HG02571 (cell line): ENCODE data around the gene SLC12A6.

Source experiments
- ATAC-seq: cut with Tn5 transposase; IDR thresholded peaks from one replicate; pipeline ENCODE4 v1.9.1; 2021; ENCODE audit warnings: mild to moderate bottlenecking, moderate library complexity; ENCODE audit not compliant: unreplicated experiment

SLC12A6 gene

GRCh38 chr15:34271493-34271892, 66.1 kb downstream of the SLC12A6 start:
- no peak for ATAC-seq

GRCh38 chr15:34266751-34267150, 70.8 kb downstream of the SLC12A6 start:
- ATAC-seq: no peak

GRCh38 chr15:34264076-34264475, 73.5 kb downstream of the SLC12A6 start:
- ATAC-seq: no peak

- ATAC-seq: no peak
These were observed 75.2 kb downstream of the SLC12A6 start for GRCh38 chr15:34262362-34262761.

GRCh38 chr15:34259566-34259965, 78.0 kb downstream of the SLC12A6 start:
- no peak for ATAC-seq

- ATAC-seq: no peak
These were observed 79.4 kb downstream of the SLC12A6 start for GRCh38 chr15:34258151-34258550.

GRCh38 chr15:34252545-34252944, 85.0 kb downstream of the SLC12A6 start:
- no peak for ATAC-seq

GRCh38 chr15:34248190-34248589, 89.4 kb downstream of the SLC12A6 start:
- no peak for ATAC-seq

GRCh38 chr15:34246276-34246976, 91.2 kb downstream of the SLC12A6 start:
- ATAC-seq: no peak

GRCh38 chr15:34243226-34243625, 94.4 kb downstream of the SLC12A6 start:
- no peak for ATAC-seq

GRCh38 chr15:34242331-34242710, 95.3 kb downstream of the SLC12A6 start:
- ATAC-seq: no peak

- ATAC-seq: no peak
These were observed 95.9 kb downstream of the SLC12A6 start for GRCh38 chr15:34241376-34242330.

- no peak for ATAC-seq
These were observed 97.0 kb downstream of the SLC12A6 start for GRCh38 chr15:34240537-34240936.

- ATAC-seq: no peak
These were observed 98.3 kb downstream of the SLC12A6 start for GRCh38 chr15:34239151-34239808.

- ATAC-seq: no peak
These were observed 104.0 kb downstream of the SLC12A6 start for GRCh38 chr15:34233614-34234013.

GRCh38 chr15:34223904-34224596, 113.5 kb downstream of the SLC12A6 start:
- ATAC-seq: no peak

GRCh38 chr15:34217587-34218225, 119.9 kb downstream of the SLC12A6 start:
- ATAC-seq: no peak

GRCh38 chr15:34216527-34217270, 120.9 kb downstream of the SLC12A6 start:
- ATAC-seq: no peak

- ATAC-seq: no peak
These were observed 123.4 kb downstream of the SLC12A6 start for GRCh38 chr15:34214135-34214534.

GRCh38 chr15:34213690-34214089, 123.9 kb downstream of the SLC12A6 start:
- ATAC-seq: no peak
